Mammary epithelial cell (primary cell): Measurements from ENCODE around the gene SPATC1L.

ENCODE experiments used
- EZH2 ChIP-seq: IDR thresholded peaks from 2 replicates; pipeline ENCODE4 v1.6.1; 2012; ENCODE audit warnings: low read length, inconsistent platforms, borderline replicate concordance
- TF ChIP-seq, protein P1 (sequence below), 2 donors: IDR thresholded peaks in 1 of 2; conservative IDR thresholded peaks in 1 of 2; 2 replicates each; pipeline ENCODE4 v1.5.1; 2011 to 2012; ENCODE audit warnings: inconsistent platforms in 2 of 2, low read length in 2 of 2, mild to moderate bottlenecking in 2 of 2, control low read depth in 1 of 2, low read depth in 1 of 2; ENCODE audit not compliant: insufficient read depth in 1 of 2; ENCODE audit errors: extremely low read depth in 1 of 2

DNA sequence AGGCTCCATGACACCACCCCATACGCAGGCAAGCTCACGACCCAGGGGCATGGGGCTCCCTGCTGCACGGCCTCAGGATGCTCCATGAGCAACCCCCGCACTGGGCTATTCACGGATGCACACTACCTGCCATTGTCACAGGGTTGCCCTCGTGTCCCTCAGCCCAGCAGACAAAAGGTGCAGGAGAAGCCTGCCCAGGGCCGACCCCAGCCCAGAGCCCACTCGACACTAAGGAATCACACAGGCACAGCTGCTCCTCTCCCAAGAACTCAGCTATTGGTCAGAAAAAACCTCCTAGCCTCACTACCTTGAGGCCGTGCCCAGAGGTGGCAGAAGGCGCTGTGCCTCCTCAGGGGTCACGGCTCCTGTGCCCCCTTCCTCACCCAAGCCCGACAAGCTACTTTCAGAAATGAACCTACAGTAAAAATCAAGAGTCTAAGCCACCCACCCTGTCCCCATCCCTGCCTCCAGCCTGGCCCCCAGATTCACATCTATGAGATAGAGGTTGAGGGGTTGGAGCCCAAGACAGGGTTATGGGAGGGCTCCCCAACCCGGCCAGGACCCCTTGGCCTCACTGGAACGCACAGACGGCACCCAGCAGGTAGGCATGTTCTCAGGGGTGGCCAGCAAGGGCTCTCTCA, 6.4 kb upstream of the SPATC1L start:
- TF ChIP-seq, protein P1, sequence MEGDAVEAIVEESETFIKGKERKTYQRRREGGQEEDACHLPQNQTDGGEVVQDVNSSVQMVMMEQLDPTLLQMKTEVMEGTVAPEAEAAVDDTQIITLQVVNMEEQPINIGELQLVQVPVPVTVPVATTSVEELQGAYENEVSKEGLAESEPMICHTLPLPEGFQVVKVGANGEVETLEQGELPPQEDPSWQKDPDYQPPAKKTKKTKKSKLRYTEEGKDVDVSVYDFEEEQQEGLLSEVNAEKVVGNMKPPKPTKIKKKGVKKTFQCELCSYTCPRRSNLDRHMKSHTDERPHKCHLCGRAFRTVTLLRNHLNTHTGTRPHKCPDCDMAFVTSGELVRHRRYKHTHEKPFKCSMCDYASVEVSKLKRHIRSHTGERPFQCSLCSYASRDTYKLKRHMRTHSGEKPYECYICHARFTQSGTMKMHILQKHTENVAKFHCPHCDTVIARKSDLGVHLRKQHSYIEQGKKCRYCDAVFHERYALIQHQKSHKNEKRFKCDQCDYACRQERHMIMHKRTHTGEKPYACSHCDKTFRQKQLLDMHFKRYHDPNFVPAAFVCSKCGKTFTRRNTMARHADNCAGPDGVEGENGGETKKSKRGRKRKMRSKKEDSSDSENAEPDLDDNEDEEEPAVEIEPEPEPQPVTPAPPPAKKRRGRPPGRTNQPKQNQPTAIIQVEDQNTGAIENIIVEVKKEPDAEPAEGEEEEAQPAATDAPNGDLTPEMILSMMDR (conservative IDR thresholded peaks at IDR 0.05 in 1 of 2, IDR thresholded peaks at IDR 0.05 in 1 of 2; ENCODE audit: extremely low read depth in 1 of 2, insufficient read depth in 1 of 2, low read depth in 1 of 2, low read length in 2 of 2), result no peak
- TF ChIP-seq EZH2, result no peak
